ENCODE data around the gene SERINC2.

DNA sequence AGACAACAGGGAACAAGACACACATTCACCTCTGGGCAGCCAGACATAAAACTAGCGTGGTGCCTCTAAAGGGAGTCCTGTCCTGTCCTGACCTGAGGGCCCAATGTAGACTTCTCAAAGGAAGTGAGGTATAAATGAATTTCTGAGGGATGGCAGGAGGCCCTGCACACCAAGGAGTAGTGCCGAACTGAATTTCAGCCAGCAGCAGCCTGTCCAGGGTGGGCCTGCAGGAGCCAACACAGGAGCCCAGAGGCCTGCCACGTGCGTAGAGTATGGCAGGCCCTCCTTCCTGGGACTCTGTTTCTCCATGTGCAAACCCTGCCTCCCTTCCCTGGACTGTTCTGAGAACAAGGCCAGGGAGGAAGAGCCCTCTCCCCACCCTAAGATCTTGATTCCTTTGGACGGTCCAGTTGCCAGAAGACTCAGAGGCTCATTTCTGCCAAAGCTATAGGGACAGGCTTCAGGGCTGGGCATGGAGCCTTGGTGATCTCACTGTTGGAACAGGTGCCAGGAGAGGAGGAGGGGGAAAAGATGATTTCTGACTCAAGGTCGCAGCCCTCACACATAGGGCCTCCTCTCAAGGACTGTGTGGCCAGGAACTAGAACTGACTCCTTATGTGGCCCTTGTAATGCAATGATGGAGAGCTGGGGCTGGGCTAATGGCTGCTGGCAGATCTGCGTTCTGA lies 38.4 kb upstream of the SERINC2 start:
- TF ChIP-seq ISL1 (CRISPR knock-in tag; IDR thresholded peaks at IDR 0.05) (no peak), ZFP3 (CRISPR knock-in tag; IDR thresholded peaks at IDR 0.05) (no peak), RARB (CRISPR knock-in tag; IDR thresholded peaks at IDR 0.05) (no peak), ZNF565 (CRISPR knock-in tag; conservative IDR thresholded peaks at IDR 0.05; ENCODE audit: low read depth) (no peak), ZC3H10 (CRISPR knock-in tag; IDR thresholded peaks at IDR 0.05) (no peak), OSR1 (CRISPR knock-in tag; IDR thresholded peaks at IDR 0.05) (no peak), TCF4 (CRISPR knock-in tag; IDR thresholded peaks at IDR 0.05; ENCODE audit: borderline replicate concordance) (no peak), BACH2 (CRISPR knock-in tag; IDR thresholded peaks at IDR 0.05; ENCODE audit: borderline replicate concordance) (no peak), ARNTL (CRISPR knock-in tag; IDR thresholded peaks at IDR 0.05; ENCODE audit: borderline replicate concordance, low read depth) (no peak)
- TF ChIP-seq, protein P1, sequence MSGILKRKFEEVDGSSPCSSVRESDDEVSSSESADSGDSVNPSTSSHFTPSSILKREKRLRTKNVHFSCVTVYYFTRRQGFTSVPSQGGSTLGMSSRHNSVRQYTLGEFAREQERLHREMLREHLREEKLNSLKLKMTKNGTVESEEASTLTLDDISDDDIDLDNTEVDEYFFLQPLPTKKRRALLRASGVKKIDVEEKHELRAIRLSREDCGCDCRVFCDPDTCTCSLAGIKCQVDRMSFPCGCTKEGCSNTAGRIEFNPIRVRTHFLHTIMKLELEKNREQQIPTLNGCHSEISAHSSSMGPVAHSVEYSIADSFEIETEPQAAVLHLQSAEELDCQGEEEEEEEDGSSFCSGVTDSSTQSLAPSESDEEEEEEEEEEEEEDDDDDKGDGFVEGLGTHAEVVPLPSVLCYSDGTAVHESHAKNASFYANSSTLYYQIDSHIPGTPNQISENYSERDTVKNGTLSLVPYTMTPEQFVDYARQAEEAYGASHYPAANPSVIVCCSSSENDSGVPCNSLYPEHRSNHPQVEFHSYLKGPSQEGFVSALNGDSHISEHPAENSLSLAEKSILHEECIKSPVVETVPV (CRISPR knock-in tag; IDR thresholded peaks at IDR 0.05): no peak
- TF ChIP-seq, protein P2, sequence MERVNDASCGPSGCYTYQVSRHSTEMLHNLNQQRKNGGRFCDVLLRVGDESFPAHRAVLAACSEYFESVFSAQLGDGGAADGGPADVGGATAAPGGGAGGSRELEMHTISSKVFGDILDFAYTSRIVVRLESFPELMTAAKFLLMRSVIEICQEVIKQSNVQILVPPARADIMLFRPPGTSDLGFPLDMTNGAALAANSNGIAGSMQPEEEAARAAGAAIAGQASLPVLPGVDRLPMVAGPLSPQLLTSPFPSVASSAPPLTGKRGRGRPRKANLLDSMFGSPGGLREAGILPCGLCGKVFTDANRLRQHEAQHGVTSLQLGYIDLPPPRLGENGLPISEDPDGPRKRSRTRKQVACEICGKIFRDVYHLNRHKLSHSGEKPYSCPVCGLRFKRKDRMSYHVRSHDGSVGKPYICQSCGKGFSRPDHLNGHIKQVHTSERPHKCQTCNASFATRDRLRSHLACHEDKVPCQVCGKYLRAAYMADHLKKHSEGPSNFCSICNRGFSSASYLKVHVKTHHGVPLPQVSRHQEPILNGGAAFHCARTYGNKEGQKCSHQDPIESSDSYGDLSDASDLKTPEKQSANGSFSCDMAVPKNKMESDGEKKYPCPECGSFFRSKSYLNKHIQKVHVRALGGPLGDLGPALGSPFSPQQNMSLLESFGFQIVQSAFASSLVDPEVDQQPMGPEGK (CRISPR knock-in tag; IDR thresholded peaks at IDR 0.05; ENCODE audit: borderline replicate concordance): no peak
- TF ChIP-seq, protein P3, sequence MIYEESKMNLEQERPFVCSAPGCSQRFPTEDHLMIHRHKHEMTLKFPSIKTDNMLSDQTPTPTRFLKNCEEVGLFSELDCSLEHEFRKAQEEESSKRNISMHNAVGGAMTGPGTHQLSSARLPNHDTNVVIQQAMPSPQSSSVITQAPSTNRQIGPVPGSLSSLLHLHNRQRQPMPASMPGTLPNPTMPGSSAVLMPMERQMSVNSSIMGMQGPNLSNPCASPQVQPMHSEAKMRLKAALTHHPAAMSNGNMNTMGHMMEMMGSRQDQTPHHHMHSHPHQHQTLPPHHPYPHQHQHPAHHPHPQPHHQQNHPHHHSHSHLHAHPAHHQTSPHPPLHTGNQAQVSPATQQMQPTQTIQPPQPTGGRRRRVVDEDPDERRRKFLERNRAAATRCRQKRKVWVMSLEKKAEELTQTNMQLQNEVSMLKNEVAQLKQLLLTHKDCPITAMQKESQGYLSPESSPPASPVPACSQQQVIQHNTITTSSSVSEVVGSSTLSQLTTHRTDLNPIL (CRISPR knock-in tag; IDR thresholded peaks at IDR 0.05; ENCODE audit: low read depth): no peak
